Omental fat pad (tissue), 4 donors: ENCODE measurements around the gene C19orf53. TPM values are rescaled to one million over a fixed set of nuclear protein-coding genes. Genes with fewer than 3 reads are reported as not detected.
A peak's percentile ranks its signal among the peaks of the same experiment; 100 is the strongest.

Experiments
- ATAC-seq: fragments of 150-250 bp; one replicate; pipeline ENCODE4 v1.9.1; 2016; ENCODE audit warnings: mild to moderate bottlenecking, moderate library complexity; ENCODE audit not compliant: low FRiP score
- DNase-seq: peaks from one replicate; pipeline ENCODE4 v3.0.0-alpha.2; 2019; ENCODE audit warnings: low spot score
- CTCF ChIP-seq, 3 donors: fragments of 450-650 bp; IDR thresholded peaks; one replicate each; pipeline ENCODE4 v1.5.1; 2016 to 2017; ENCODE audit warnings: antibody characterized with exemption in 3 of 3, mild to moderate bottlenecking in 3 of 3, moderate library complexity in 2 of 3
- total RNA-seq, 4 donors: library from RNA; depleted of rRNA; stranded (reverse); fragments of >200 nt; gene quantifications; one replicate each; pipeline ENCODE4 v1.1.0, GENCODE V29; 2016

The C19orf53 gene
- total RNA-seq, 4 donors from 2014 or later: 135 to 206 (median 170) TPM

- DNase-seq (no peak), ATAC-seq (no peak)
- no peak for TF ChIP-seq CTCF (IDR thresholded peaks at IDR 0.05)
Measured at GRCh38 chr19:13734751-13735150, 39.5 kb upstream of the C19orf53 start.

- DNase-seq (no peak), ATAC-seq (no peak)
- no peak for TF ChIP-seq CTCF (IDR thresholded peaks at IDR 0.05)
Measured at GRCh38 chr19:13738073-13738472, 36.2 kb upstream of the C19orf53 start.

- DNase-seq (no peak), ATAC-seq (peak; percentile 8)
- TF ChIP-seq CTCF (IDR thresholded peaks at IDR 0.05): no peak
Measured at GRCh38 chr19:13741893-13742292, 32.4 kb upstream of the C19orf53 start.

GRCh38 chr19:13742756-13743155 is 31.5 kb upstream of the C19orf53 start:
- TF ChIP-seq CTCF (IDR thresholded peaks at IDR 0.05): no peak
- ATAC-seq (no peak), DNase-seq (no peak)

GRCh38 chr19:13744174-13744573 is 30.1 kb upstream of the C19orf53 start:
- DNase-seq: no peak
- TF ChIP-seq CTCF (IDR thresholded peaks at IDR 0.05): no peak

GRCh38 chr19:13747098-13747453 is 27.2 kb upstream of the C19orf53 start:
- ATAC-seq: no peak
- no peak for TF ChIP-seq CTCF (IDR thresholded peaks at IDR 0.05)
- DNase-seq: no peak

More at GRCh38 chr19:13744174-13744573, 30.1 kb upstream of the C19orf53 start:
- ATAC-seq: no peak

- ATAC-seq: no peak
- TF ChIP-seq CTCF (IDR thresholded peaks at IDR 0.05): no peak
- no peak for DNase-seq
Measured at GRCh38 chr19:13748169-13748828, 26.0 kb upstream of the C19orf53 start.
